A549 (cell line): ENCODE results near the gene NUDT5. TPM values are rescaled to one million over a fixed set of nuclear protein-coding genes. Genes with fewer than 3 reads are reported as not detected.

Experiments used
- ATAC-seq, 2 experiments: fragments of 200-7000 bp in 1 of 2; fragments of >200 bp in 1 of 2; cut with Nextera tagmentation in 1 of 2; cut with Tn5 transposase in 1 of 2; 3 replicates each; pipeline versions ENCODE4 v1.8.0 to v1.9.1; 2018 to 2020; ENCODE audit warnings: mild to moderate bottlenecking in 1 of 2, moderate library complexity in 1 of 2
- CTCF ChIA-PET: fragments of 300-600 bp; sonication (Branson Sonifier 250); formaldehyde crosslinking; extraction: SDS; loops from one replicate; lab custom pipeline; 2021; ENCODE audit warnings: antibody characterized with exemption, inconsistent platforms; lab: Yijun Ruan, JAX
- POLR2A ChIA-PET: fragments of 350-600 bp; formaldehyde crosslinking; extraction: SDS; loops from one replicate; lab custom pipeline; 2021; ENCODE audit warnings: antibody characterized with exemption, inconsistent platforms; lab: Yijun Ruan, JAX
- DNase-seq, 2 experiments: peaks; one replicate each; pipeline versions ENCODE4 v3.0.0 to v3.0.0-alpha.2; 2011 to 2016; ENCODE audit warnings: low read depth in 1 of 2, low spot score in 1 of 2
- FAIRE-seq: peaks from 2 replicates; lab custom pipeline; 2011; peaks lifted over from hg19 to GRCh38; lab: Jason Lieb, UNC
- H3K27ac ChIP-seq, 2 experiments: fragments of >200 bp; sonication (Bioruptor Twin); formaldehyde crosslinking; 3 replicates each; pipeline ENCODE4 v1.5.1; 2016 to 2017
- H3K4me1 ChIP-seq: fragments of >200 bp; sonication (Bioruptor Twin); formaldehyde crosslinking; 3 replicates; pipeline ENCODE4 v1.6.1; 2016
- H3K4me2 ChIP-seq: fragments of >200 bp; sonication (Bioruptor Twin); formaldehyde crosslinking; 3 replicates; pipeline ENCODE4 v1.6.1; 2016
- H3K4me3 ChIP-seq: fragments of >200 bp; sonication (Bioruptor Twin); formaldehyde crosslinking; 3 replicates; pipeline ENCODE4 v1.5.1; 2016
- H3K9me3 ChIP-seq: fragments of >200 bp; sonication (Bioruptor Twin); formaldehyde crosslinking; 3 replicates; pipeline ENCODE4 v1.6.1; 2016
- CEBPB ChIP-seq, 2 experiments: fragments of >200 bp in 1 of 2; sonication (Bioruptor Twin) in 1 of 2; formaldehyde crosslinking in 1 of 2; IDR thresholded peaks; 2 replicates each; pipeline ENCODE4 v1.6.1; 2012 to 2016
- FOXS1 ChIP-seq: fragments of 250-450 bp; sonication (Bioruptor Pico); IDR thresholded peaks from 2 replicates; pipeline ENCODE4 v1.5.0; 2020; ENCODE audit warnings: mild to moderate bottlenecking, moderate library complexity
- HOXA7 ChIP-seq: fragments of 250-450 bp; sonication (Bioruptor Pico); IDR thresholded peaks from 2 replicates; pipeline ENCODE4 v1.5.0; 2020; ENCODE audit warnings: mild to moderate bottlenecking, moderate library complexity
- HOXB13 ChIP-seq: fragments of 250-450 bp; sonication (Bioruptor Pico); IDR thresholded peaks from 2 replicates; pipeline ENCODE4 v1.5.0; 2020; ENCODE audit warnings: low read depth, mild to moderate bottlenecking, moderate library complexity
- JUNB ChIP-seq: fragments of >200 bp; sonication (Bioruptor Twin); formaldehyde crosslinking; IDR thresholded peaks from 2 replicates; pipeline ENCODE4 v1.6.1; 2016
- PHF8 ChIP-seq: fragments of 200-600 bp; sonication (generic); IDR thresholded peaks from 2 replicates; pipeline ENCODE4 v1.6.1; 2016; ENCODE audit warnings: low read depth, mild to moderate bottlenecking, antibody characterized with exemption, moderate library complexity, borderline replicate concordance
- RCOR1 ChIP-seq: fragments of 150-350 bp; IDR thresholded peaks from 2 replicates; pipeline ENCODE4 v1.6.1; 2014; ENCODE audit warnings: antibody characterized with exemption, low read length, low read depth
- RFX5 ChIP-seq: fragments of 450-650 bp; IDR thresholded peaks from 2 replicates; pipeline ENCODE4 v1.7.1; 2014; ENCODE audit warnings: antibody characterized with exemption, mild to moderate bottlenecking, moderate library complexity
- SMC3 ChIP-seq: fragments of >200 bp; sonication (Bioruptor Twin); formaldehyde crosslinking; IDR thresholded peaks from 3 replicates; pipeline ENCODE4 v1.6.1; 2018; ENCODE audit warnings: inconsistent platforms
- TP53 ChIP-seq: fragments of 250-450 bp; sonication (Bioruptor Pico); IDR thresholded peaks from 2 replicates; pipeline ENCODE4 v1.5.0; 2021; ENCODE audit warnings: mild to moderate bottlenecking, moderate library complexity
- ZC3H11A ChIP-seq: fragments of 450-650 bp; IDR thresholded peaks from 2 replicates; pipeline ENCODE4 v1.6.1; 2014; ENCODE audit warnings: antibody characterized with exemption, mild to moderate bottlenecking
- ZNF302 ChIP-seq: fragments of 250-450 bp; sonication (Bioruptor Pico); IDR thresholded peaks from 2 replicates; pipeline ENCODE4 v1.9.0; 2021; ENCODE audit warnings: inconsistent platforms, mild to moderate bottlenecking, moderate library complexity
- ZSCAN20 ChIP-seq: fragments of 250-450 bp; sonication (Bioruptor Pico); IDR thresholded peaks from 2 replicates; pipeline ENCODE4 v1.8.0; 2022; ENCODE audit warnings: mild to moderate bottlenecking, moderate library complexity
- WGBS: methylation state at CpG from one replicate; pipeline ENCODE4 v1.1.6; 2017; ENCODE audit errors: missing lambda C conversion rate; 5-methylcytosine and 5-hydroxymethylcytosine counted together
- polyA plus RNA-seq, 4 experiments: library from polyadenylated mRNA; depleted of rRNA in 3 of 4; stranded (reverse); fragments of >200 nt; fragmentation: RNase III in 1 of 4; extraction: RNeasy Plus Mini Kit Qiagen cat#74134 plus additional on column Dnase treatment in 1 of 4; gene quantifications; 2 replicates in 3 of 4; 3 replicates in 1 of 4; pipeline ENCODE4 v1.2.3, GENCODE V29; 2011 to 2017
- TF ChIP-seq, protein P1 (sequence below): fragments of 250-450 bp; sonication (Bioruptor Pico); IDR thresholded peaks from 2 replicates; pipeline ENCODE4 v1.5.0; 2020; ENCODE audit warnings: low read depth, mild to moderate bottlenecking, moderate library complexity
- TF ChIP-seq, protein P2 (sequence below): fragments of >200 bp; sonication (Bioruptor Twin); formaldehyde crosslinking; IDR thresholded peaks from 3 replicates; pipeline ENCODE4 v1.5.1; 2016
- TF ChIP-seq, protein P3 (sequence below): fragments of 450-650 bp; IDR thresholded peaks from 2 replicates; pipeline ENCODE4 v1.6.1; 2014; ENCODE audit warnings: antibody characterized with exemption
- TF ChIP-seq, protein P4 (sequence below): IDR thresholded peaks from 2 replicates; pipeline ENCODE4 v1.6.1; 2012; ENCODE audit warnings: low read depth, borderline replicate concordance

Gene NUDT5
- polyA plus RNA-seq, 2 of the 4 experiments (the other 2 are of a cell fraction), result 146 to 190 TPM

DNA sequence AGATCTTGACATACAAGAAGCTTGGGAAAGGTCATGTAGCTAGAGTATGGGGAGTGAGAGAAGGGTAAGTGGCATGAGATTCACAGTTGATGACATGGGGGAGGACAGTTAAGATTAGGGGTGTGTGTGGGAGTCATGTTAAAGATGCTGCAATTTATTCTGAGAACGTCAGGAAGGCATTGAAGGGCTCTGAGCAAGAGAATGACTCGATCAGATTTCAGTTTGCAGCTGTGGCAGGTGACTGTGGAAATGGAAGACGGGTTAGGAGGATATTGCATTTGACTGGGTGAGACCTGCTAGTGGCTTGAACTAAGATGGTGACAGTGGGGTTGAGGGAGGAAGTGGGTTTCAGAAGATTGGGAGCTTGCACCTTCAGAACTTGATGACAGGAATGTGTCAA lies 5.9 kb upstream of the NUDT5 start:
- POLR2A ChIA-PET, result no interaction called here
- TF ChIP-seq HOXA7 (CRISPR knock-in tag) (no peak), RCOR1 (no peak), ZSCAN20 (CRISPR knock-in tag) (no peak), SMC3 (no peak), FOXS1 (CRISPR knock-in tag) (no peak), HOXB13 (CRISPR knock-in tag) (no peak)
- TF ChIP-seq, protein P1, sequence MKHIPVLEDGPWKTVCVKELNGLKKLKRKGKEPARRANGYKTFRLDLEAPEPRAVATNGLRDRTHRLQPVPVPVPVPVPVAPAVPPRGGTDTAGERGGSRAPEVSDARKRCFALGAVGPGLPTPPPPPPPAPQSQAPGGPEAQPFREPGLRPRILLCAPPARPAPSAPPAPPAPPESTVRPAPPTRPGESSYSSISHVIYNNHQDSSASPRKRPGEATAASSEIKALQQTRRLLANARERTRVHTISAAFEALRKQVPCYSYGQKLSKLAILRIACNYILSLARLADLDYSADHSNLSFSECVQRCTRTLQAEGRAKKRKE (CRISPR knock-in tag), result no peak
- no peaks in the 10 kb centered on the region for H3K9me3 ChIP-seq
- no peak for ATAC-seq
- no peak overlapping the region for H3K27ac ChIP-seq
- no peak overlapping the region for H3K4me3 ChIP-seq
- peaks cover 12% of the 10 kb centered on the region for H3K4me1 ChIP-seq
- CTCF ChIA-PET, result interaction anchor here (0.8 to 7.2 kb wide), 2 partner anchors 12 to 63 kb away, joined by 3 to 61 read pairs; no protein-coding TSS in a partner anchor
- FAIRE-seq, result no peak
- DNase-seq, result no peak
- no peak overlapping the region for H3K4me2 ChIP-seq
- WGBS, result 63% methylated on average over 3 of the region's 3 CpGs

DNA sequence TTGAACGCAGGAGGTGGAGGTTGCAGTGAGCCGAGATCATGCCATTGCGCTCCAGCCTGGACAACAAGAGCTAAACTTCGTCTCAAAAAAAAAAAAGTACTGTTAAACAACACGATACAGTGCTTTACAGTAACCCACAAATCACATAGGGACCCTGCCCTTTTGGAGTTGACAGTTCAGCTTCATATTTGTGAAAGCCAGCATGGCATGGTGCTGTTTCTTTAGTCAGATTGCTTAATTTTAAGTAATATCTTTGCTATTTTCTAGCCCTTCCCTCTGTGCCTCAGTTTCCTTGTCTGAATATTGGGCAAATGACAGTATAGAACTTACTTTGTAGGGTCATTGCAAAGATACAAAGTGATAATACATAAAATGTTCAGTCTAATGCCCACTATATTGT lies 5.2 kb upstream of the NUDT5 start:
- Histone ChIP-seq H3K4me3 (no peak overlapping the region), H3K4me1 (peaks cover 12% of the 10 kb centered on the region), H3K4me2 (no peak overlapping the region), H3K27ac (no peak overlapping the region), H3K9me3 (no peaks in the 10 kb centered on the region)
- FAIRE-seq (no peak), DNase-seq (no peak), ATAC-seq (no peak)
- WGBS, result 91% methylated on average over 5 of the region's 5 CpGs
- ChIA-PET POLR2A (no interaction called here), CTCF (interaction anchor here (2.4 to 7.2 kb wide), 2 partner anchors 13 to 874 kb away, joined by 6 to 61 read pairs; no protein-coding TSS in a partner anchor)
- TF ChIP-seq FOXS1 (CRISPR knock-in tag) (no peak), CEBPB (IDR thresholded peaks at IDR 0.05) (peak in 1 of 2 experiments; percentile 38; a peak in 1 of 4 replicates)

DNA sequence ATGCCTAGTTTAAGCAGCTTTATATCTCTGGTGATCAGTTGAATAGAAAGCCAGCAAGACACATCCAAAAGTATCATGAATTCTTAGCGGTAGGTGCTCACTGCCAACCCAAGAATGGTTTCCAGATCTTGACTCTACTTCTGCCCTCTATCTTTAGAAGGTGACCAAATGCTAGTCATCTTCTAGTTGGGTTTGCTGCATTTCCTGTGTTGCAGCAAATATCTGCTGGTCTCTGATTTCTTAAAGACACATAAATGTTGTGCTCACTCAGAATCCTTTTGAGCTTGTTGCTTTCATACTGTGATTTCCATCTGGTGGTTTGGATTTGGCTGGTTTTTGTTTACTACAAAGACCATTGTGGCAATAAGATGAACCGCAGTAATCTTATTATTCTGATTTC lies 2.5 kb upstream of the NUDT5 start:
- TF ChIP-seq JUNB, result no peak
- TF ChIP-seq, protein P2, sequence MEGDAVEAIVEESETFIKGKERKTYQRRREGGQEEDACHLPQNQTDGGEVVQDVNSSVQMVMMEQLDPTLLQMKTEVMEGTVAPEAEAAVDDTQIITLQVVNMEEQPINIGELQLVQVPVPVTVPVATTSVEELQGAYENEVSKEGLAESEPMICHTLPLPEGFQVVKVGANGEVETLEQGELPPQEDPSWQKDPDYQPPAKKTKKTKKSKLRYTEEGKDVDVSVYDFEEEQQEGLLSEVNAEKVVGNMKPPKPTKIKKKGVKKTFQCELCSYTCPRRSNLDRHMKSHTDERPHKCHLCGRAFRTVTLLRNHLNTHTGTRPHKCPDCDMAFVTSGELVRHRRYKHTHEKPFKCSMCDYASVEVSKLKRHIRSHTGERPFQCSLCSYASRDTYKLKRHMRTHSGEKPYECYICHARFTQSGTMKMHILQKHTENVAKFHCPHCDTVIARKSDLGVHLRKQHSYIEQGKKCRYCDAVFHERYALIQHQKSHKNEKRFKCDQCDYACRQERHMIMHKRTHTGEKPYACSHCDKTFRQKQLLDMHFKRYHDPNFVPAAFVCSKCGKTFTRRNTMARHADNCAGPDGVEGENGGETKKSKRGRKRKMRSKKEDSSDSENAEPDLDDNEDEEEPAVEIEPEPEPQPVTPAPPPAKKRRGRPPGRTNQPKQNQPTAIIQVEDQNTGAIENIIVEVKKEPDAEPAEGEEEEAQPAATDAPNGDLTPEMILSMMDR, result no peak
- TF ChIP-seq, protein P3, sequence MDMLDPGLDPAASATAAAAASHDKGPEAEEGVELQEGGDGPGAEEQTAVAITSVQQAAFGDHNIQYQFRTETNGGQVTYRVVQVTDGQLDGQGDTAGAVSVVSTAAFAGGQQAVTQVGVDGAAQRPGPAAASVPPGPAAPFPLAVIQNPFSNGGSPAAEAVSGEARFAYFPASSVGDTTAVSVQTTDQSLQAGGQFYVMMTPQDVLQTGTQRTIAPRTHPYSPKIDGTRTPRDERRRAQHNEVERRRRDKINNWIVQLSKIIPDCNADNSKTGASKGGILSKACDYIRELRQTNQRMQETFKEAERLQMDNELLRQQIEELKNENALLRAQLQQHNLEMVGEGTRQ, result no peak
- no peak for TF ChIP-seq TP53 (CRISPR knock-in tag)
- TF ChIP-seq, protein P4, sequence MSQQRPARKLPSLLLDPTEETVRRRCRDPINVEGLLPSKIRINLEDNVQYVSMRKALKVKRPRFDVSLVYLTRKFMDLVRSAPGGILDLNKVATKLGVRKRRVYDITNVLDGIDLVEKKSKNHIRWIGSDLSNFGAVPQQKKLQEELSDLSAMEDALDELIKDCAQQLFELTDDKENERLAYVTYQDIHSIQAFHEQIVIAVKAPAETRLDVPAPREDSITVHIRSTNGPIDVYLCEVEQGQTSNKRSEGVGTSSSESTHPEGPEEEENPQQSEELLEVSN, result no peak
- no peak for TF ChIP-seq ZNF302 (CRISPR knock-in tag)
- TF ChIP-seq ZC3H11A, result no peak
- TF ChIP-seq HOXB13 (CRISPR knock-in tag), result no peak
- no peak for TF ChIP-seq PHF8
- no peak for TF ChIP-seq RFX5
- Histone ChIP-seq H3K4me2 (peak overlapping the region; percentile 78), H3K4me1 (peaks cover 26% of the 10 kb centered on the region), H3K27ac (no peak overlapping the region), H3K4me3 (no peak overlapping the region), H3K9me3 (no peaks in the 10 kb centered on the region)
- DNase-seq (no peak), FAIRE-seq (no peak), ATAC-seq (no peak)
- CTCF ChIA-PET, result interaction anchor here (0.7 to 0.9 kb wide), 2 partner anchors 16 to 24 kb away, joined by 3 to 6 read pairs; no protein-coding TSS in a partner anchor
- POLR2A ChIA-PET, result no interaction called here
- 86% methylated on average over 2 of the region's 2 CpGs for WGBS
